ENCODE measurements around the gene HOXA3.

The HOXA3 gene

DNA sequence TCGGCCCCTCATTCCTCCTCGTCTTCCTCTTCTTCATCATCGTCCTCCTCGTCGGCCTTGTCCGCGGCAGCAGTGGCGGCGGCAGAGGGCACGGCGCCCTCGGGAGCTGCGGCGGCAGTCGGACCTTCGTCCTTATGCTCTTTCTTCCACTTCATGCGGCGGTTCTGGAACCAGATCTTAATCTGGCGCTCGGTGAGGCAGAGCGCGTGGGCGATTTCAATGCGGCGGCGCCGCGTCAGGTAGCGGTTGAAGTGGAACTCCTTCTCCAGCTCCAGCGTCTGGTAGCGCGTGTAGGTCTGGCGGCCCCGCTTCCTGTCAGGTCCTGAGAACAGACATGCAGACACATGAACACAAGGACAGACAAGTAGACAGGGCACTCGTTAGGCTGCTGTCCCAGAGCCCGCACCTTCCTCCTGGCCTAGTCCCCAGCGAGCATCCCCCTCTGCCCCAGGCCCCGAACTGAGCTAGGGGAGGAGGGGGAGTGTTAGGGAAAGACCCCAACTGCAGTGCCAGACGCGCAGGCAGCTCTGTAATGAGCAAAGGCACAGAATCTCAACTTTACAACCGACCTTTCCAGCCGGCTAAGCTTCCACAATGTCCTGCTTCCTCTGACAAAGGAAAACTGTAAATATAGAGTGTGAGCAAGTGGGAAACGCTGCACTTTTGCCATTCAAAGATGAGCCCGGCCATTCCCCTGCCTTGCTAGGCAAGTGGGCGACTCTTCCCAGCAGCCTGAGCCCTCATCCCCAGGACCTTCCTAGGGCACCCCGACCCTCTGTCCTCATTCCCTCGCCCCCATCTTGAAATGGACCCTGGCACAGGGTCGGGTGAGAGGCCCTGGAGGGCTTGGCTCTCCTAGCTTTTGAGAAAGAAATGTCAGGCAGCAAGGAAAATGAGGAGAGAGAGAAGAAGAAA, 2.8 kb upstream of the HOXA3 start:
- peak; percentile 78 for DNase-seq

DNA sequence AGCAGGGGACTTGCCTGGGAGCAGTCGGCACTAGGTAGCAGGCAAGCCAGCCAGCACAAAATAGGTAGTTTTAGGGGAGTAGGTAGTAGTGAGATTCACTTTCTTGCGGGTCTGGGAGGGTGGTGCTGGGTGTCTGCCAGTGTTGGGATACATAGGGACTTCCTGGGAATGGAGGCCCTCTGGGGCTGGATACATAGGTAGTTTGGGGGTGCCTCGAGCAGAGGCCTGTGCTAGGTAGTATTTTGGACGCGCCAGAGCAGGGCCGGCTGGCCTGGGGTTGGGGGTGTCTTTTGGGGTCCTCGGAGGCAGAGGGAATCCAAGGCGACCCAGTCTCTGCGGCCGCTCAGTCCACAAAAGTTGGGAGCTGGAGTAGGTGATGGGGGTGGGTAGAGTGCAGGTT, 2.0 kb upstream of the HOXA3 start:
- no peak for DNase-seq

DNA sequence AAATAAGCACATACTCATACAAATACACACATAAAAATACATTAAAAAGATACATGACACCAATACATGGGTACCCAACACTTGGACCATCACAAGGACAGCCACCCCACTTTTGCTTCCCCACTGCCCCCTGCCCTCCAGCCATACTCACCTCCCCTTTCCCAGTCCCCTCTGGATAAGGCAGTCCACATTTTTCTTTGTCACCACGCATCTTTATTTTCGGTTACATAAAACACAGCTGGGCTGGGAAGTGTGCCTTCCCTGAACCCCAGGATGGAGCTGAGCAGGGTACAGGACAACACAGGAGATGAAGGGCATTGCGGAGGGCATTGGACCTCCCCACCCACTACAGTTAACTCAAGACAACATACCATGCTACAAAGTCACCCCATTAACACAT, 1.1 kb upstream of the HOXA3 start:
- DNase-seq: no peak

DNA sequence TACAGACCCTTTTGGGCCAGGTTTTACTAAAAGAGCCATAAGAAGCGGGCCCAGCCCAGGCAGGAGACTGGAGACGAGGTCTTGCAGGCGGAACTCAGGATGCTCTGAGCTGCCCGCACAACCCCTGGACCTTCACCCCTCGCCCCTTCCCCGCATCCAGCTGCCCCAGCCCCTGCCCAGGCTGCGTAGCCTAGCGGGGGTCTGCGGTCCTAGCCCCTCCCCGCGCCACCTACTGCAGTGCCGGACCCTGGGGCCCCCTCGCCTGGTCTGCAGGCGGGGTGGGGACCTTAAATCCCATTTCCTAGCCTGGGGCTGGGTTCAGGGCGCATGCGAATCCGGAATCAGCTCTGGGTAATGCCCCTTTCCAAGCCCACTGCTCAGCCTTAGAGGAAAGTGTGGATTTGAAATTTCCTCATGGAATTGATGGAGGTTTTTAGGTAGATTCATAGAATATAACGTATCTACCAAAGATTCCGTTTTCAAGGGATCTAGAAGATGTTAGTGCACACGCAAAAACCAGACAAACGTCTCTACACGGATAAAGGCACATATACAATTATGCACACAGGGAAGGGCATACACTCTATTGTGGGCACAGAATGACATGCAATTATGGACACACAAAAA, 546 bp upstream of the HOXA3 start:
- DNase-seq: peak; percentile 67

DNA sequence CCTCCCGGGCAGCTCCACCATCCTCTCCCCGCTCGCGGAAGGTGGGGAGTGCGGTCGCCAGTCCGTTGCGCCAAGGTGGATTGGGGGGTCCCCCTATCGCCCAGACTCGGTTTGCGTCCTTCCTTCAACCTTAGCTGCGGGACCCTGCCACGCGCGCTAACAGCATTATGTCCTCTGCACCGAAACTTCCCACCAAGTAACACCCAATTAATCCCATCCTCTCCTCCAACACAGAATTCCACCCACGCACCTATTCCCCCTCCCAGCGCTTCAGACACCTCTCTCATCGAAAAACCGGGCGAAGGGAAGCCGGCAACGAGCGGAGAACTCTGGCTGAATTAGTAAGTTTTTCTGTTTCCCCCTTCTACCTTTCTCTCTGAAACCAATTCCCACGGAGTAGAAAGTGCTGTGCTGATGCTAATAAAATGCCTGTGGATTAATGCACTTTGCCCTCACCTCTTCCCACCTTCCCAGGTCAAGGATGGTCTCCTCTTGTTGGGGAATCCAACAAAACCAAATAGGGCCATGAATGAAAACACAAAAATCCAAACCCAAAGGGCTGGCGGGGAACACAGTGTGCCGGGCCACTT, 947 bp downstream of the HOXA3 start:
- DNase-seq: peak; percentile 67

DNA sequence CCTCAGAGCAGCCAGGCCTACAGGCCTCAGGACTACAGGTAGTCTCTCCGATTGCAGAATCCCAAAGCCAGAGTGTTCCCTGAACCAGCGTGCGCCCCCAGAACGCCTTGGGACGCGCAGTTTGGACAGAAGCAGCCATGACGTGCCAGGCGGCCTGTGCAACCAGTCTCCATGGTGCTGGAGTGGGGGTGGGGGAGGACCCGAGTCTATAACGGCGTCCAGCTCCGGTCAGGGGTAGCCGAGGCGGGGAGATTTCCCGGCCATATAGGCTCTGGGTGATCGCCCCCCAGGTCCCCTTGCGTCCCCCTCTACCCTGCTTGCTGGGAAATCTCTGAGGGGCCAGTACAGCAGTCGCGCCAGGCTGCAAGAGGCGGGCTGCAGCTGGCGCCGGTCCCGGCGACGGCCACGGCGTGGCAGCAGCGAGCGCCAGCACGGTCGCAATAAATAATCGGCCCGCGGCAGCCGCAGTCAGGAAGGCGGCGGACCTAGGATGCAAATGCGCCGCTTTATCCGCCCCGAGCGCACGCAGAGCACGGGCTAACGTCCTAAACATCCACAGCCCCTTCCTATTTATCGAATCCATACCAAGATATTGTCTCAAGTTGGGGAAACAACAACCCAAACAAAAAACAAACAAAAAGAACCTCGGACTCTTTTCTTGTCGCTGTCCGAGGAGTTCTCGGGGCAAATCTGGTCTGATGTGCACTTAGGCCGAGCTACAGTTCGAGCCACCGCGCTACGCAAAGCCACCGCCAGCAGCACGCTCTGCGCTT, 1.6 kb downstream of the HOXA3 start:
- DNase-seq: peak; percentile 96

DNA sequence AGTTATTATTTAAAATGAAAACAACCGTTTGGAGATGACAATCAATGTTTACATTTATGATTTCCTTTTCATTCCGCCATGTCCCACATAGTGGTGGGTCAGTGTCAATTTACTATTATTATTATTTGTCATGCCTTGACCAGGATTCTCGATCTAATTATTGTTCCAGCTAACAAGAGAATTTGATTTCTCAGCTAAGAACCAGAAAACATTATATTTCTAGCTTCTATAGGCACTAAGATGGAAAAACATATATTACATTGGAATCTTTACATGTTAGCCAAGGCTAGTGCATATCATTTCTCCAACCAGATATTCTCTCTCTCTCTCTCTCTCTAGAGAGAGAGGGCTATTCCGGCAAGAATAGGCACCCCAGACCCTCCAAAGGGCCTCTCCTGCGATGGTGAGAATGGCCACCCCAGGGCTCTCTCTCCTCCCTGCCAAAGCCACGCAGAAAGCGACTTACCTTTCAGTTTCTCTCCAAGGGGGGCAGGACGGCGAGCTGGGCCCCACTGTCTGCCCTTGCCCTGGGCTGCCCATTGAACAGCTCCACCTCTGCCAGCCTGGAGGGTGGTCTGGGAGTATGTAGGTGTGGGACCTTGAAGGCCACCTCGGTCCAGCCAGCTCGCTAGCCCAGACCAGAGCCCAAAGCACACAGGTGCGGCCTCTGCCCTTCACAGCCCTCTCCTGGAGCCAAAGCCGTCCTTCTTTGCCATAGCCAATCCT, 2.4 kb downstream of the HOXA3 start:
- no peak for DNase-seq

DNA sequence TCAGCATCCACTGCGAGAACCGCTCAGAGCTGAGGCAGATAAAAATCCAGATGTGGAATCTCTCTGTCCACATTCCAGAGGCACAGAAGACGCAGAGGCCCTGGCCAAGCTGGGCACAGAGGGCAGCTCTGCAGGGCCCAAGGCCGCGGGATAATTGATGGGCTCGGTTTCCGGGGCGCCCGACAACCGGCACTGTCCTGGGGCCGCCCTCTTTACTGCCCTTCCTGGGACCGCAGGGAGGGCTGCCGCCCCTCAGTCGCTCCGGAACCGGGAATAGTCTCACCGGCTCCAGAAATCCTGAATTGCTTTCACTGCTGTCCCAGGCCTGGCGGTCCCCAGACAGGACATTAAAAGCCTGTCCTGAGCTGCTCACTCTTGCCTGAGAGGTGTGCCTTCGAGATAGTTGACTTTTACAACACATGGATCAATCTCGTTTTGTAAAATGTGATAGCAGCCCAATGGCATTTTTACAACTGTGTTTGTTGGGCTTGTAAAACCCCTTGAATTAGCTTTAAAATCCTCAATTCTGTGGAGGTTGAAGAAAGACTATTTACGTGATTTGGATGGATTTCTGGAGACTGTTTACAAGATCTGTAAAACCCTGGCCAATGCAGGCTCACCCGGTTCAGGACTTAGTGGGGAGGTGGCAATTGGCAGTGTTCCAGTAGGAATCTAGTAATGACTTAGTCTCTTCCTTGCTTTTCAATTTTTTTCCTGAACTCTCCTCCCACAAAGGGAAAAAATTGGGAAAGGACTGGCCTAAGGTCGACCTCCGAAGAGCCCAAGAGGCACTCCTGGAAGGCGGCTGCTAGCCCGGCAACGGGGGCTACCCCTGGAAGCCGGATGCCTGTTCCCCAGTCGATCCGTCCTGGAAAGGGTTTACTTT, 3.4 kb downstream of the HOXA3 start:
- DNase-seq: no peak

DNA sequence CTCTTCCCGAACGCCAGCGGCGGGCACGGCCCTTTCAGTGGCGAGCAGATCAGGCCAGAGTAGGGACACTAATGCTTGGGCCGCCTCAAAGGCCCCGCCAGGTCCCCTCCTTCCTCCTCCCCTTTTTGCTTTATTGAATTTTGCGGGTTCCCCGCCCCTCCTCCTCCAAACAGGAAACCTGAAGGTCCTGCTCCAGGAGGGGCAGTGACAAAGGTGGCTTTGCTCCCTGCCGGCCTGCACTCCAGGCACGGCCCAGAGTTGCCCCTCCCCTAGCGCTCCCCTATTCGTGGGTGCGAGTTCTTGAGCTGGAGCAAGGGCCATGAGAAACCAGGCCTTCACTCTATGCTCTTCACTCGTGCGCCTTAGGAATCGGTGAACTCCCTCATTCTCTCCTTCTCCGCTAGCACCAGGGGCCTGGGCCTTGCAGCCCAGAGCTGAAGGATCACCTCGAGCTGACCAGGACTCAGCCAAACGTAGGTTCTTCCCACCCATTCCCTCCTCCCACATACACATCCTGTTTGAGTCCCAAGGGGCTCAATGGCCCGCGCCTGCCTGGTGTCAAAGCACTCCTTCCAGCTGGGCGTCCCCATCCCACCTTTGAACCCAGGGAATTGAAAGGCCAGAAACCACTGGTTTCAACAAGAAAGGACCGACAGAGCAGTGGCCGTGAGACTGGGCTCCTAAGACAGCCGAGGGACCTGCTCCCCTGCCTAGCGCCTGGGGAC, 4.2 kb downstream of the HOXA3 start:
- peak; percentile 72 for DNase-seq

DNA sequence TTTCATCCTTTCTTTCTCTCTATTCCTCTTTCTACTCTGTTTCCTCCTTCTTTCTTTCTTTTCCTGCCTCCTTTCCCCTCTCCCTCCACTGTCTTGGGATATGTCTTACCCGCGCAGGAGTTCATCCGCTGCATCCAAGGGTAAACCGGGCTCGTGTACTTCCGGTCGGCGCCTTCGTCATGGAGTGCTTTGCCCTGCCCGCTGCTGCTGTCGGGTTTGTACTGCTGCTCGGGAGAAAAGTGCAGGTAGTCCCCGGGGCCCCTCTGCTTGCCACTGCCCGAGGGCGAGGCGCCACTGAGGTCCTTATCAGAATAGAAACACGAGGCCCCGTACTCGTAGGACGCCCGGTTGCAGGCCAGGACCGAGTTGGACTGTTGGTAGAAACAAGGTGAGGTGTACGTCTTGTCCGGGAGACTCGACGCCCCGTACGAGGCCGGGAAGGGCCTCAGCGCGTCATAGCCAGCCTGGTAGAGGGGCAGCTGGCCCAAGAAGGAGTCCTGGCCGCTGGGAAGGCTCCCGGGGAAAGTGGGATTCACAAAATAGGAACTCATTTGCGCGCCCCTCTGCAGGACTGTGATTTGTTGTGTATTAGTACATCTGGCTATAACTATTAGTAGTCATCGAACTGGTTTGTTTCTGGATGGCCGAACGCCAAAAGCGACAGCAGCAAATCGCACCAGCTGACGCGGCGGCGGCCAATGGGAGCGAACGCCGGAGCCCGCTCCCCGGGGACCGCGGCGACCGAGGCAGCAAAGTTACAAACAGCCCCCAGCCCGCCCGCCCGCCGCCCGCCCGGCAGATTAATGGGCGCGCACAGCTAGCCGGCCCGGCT, 5.0 kb downstream of the HOXA3 start, which contains the start of gene HOXA6:
HOXA6 (minus strand) TSS at position 576 of the 832 bp plus-strand sequence; CDS start at position 551, 25 bp downstream.
- peak; percentile 75 for DNase-seq

DNA sequence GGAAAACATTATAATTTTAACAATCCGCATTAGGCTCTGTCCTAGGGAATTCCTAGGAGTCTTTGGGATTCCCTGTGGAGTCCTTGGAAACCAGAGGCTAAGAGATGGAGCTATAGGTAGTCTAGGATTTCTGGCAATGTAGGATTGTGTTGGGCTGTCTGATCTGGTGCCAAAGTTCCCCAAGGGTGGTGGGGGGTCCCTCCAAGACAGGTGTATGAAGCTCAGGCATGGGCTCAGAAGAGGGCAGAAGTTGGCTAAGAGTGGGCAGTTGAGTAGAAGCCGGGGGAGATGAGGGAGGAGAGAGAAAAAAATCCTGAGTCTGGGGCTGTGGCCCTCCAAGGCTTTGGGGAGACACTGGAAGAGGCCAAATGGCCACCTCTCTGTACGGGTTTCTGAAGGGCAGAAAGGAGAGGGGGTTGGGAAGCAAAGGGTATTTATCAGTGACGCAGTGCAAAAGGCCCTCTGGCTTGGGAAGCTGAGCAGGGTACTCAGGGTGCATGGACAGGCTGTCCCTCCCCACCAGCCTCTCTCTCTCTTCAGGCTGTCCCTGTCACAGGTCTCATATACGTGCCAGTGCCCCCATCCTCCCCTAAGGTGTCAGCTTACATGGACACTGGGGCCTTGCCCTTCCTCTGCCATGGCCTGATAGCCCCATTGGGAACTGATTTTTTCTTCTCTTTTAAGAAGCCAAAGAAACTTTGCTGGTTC, 5.7 kb downstream of the HOXA3 start:
- no peak for DNase-seq

DNA sequence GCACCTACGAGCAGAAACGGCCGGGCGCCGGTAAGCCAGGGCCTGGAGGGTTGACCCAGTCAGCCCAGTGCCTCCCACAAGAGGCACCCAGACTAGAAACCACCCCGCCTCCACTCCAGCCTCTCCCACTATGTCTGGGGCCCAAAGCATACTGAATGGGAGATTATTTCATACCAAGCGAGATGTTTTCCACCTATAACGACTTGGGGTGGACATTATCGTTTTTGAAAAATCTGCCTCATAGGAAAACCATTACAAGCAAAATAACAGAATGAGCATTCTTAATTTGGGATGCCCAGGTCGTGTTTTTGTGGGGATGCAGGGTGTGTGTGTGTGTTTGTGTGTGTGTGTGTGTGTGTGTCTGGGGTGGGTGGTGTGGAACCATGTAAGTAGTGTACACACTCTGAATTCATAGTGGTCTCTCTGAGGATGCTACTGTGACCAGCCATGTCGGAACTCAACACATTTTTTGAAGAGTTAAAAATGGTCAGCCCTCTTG, 6.4 kb downstream of the HOXA3 start:
- DNase-seq: no peak

DNA sequence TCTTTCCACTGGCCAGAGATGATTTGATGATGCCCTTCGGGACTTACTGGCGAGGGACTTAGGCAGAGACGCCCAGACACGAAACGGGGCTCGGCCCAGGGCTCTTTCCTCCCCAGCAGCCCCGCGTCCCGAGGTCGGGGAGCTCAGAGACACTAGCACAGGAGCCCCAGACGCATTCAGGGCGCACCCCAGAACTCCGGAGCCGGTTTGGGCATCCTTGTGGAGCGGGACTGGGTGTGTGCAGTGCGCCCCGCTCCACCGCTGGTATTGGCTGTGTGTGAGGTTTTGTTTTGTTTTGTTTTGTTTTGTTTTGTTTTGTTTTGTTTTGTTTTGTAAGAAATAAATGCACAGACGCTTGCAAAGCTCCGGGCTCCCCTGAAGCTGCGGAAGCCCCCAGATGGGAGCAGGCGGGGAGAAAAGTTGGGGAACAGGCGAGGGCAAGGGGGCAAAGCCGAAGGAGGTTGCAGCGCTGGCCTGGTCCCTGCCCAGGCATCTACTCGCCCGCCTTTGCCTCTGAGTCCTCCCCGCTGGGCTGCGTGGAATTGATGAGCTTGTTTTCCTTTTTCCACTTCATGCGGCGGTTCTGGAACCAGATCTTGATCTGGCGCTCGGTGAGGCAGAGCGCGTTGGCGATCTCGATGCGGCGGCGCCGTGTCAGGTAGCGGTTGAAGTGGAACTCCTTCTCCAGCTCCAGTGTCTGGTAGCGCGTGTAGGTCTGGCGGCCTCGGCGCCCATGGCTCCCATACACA, 7.0 kb downstream of the HOXA3 start:
- peak; percentile 61 for DNase-seq

DNA sequence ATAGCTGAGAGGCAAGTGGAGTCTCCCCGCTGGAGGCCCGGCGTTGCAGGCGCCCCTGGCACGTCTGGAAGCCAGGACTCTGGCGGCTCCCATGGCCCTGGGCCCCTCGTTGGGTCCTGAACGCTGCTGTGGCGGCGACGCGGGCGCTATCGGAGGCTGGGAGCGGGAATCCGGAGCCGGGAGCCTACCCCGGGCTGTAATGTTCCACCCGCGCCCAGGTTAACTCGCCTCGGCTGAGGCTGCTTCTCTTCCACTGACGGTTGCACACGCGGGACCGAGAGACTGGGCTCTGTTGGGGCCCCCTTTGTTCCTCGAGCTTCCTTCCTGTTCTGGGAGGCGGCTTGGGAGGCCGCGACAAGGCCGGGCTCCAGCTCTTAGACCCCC, 7.6 kb downstream of the HOXA3 start:
- DNase-seq: peak; percentile 70

DNA sequence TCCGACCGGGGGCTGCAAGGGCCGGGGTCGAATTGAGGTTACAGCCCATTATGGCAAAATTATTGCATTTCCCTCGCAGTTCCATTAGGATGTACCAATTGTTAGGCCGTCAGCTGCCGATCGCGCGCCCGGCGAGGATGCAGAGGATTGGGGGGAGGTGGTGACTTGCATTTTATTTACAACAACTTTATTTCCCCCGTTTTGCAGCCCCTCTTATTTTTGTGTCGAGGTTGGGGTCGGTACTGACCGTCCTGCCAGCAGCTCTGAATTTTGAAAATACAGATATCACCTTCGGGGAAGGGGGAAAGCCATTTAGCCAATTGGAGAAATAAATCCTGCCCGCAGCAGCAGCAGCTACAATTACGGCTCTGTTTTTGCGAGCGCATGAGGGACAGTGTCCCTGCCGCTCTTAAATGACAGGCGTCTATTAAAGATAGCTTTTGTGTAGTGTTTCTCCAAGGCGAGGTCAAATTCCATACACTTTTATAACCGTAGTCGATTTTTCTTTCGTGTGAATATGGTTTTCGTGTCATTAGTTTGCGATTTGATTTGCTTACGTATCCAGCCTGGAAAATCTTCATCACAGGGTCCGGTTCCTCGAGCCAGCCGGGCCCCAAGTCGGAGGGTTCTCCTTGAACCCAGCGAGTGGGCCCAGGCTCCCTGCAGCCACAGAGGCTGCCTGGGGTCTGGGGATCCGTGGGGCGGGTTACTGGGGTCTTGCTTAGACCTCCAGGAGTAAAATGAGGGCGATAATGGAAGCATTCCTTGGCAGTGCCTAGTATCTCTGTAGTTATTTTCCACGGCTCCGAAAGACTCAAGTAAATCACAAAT, 8.2 kb downstream of the HOXA3 start:
- DNase-seq: peak; percentile 72

DNA sequence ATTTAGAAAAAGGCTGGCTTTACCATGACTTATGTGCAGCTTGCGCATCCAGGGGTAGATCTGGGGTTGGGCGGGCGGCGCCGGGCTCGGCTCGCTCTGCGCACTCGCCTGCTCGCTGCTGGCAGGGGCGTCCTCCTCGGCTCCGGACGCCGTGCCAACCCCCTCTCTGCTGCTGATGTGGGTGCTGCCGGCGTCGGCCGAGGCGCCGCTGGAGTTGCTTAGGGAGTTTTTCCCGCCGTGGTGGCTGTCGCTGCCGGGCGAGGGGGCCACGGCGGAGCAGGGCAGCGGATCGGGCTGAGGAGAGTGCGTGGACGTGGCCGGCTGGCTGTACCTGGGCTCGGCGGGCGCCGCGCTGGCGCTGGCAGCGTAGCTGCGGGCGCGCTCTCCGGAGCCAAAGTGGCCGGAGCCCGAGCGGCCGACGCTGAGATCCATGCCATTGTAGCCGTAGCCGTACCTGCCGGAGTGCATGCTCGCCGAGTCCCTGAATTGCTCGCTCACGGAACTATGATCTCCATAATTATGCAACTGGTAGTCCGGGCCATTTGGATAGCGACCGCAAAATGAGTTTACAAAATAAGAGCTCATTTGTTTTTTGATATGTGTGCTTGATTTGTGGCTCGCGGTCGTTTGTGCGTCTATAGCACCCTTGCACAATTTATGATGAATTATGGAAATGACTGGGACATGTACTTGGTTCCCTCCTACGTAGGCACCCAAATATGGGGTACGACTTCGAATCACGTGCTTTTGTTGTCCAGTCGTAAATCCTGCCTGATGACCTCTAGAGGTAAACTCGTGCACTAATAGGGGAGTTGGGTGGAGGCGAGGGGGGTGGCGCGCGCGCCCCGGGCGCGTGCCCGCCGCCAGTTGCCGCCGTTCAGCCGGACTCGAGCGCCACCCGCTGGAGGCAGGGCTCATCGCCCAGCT, 9.1 kb downstream of the HOXA3 start, which contains the start of gene HOXA5:
HOXA5 (minus strand) TSS at position 659 of the 927 bp plus-strand sequence; CDS start at position 585, 74 bp downstream.
- DNase-seq: peak; percentile 96
